ENCODE data around the gene TSHZ2.

The TSHZ2 gene

DNA sequence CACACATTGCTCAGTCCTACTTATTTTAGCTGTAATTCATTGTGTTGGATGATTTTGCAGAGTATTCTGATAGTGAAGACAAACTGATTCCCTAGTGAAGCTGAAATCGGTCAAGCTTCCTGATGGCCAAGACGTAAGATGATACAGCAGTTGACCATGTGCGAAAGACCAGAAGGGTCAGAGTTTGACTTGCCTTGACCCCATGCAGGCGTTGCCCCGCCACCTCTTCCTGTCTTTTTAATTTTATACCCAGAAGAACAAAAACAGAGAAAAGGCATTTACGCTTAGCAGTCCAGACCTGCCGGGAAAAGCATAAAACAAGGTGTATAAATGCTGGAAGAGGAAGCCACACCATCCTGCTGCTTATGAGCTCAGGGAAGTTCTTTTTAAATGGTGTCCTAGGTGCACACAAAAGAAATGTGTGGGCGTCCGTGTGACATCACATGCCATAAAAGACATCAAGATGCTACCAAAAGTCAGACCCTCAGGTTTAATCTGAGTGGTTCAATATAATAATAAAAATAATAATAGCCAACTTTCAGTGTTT, 32.2 kb downstream of the TSHZ2 start:
- no peaks in the 10 kb centered on the region for H3K36me3 ChIP-seq (replicated peaks)
- H3K4me3 ChIP-seq (ENCODE audit: low read depth, low read length) = no peak overlapping the region
- H3K27ac ChIP-seq = no peak overlapping the region
- H3K27me3 ChIP-seq (replicated peaks) = no peaks in the 10 kb centered on the region
- in situ Hi-C loops (cut with HindIII; ENCODE audit: low pct_ligation_motif_present, low sequenced_read_pairs) = no loop called here
- no peak for DNase-seq
- TF ChIP-seq, protein P1, sequence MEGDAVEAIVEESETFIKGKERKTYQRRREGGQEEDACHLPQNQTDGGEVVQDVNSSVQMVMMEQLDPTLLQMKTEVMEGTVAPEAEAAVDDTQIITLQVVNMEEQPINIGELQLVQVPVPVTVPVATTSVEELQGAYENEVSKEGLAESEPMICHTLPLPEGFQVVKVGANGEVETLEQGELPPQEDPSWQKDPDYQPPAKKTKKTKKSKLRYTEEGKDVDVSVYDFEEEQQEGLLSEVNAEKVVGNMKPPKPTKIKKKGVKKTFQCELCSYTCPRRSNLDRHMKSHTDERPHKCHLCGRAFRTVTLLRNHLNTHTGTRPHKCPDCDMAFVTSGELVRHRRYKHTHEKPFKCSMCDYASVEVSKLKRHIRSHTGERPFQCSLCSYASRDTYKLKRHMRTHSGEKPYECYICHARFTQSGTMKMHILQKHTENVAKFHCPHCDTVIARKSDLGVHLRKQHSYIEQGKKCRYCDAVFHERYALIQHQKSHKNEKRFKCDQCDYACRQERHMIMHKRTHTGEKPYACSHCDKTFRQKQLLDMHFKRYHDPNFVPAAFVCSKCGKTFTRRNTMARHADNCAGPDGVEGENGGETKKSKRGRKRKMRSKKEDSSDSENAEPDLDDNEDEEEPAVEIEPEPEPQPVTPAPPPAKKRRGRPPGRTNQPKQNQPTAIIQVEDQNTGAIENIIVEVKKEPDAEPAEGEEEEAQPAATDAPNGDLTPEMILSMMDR (IDR thresholded peaks at IDR 0.05; ENCODE audit: low read depth, low read length, missing control alignments) = no peak

DNA sequence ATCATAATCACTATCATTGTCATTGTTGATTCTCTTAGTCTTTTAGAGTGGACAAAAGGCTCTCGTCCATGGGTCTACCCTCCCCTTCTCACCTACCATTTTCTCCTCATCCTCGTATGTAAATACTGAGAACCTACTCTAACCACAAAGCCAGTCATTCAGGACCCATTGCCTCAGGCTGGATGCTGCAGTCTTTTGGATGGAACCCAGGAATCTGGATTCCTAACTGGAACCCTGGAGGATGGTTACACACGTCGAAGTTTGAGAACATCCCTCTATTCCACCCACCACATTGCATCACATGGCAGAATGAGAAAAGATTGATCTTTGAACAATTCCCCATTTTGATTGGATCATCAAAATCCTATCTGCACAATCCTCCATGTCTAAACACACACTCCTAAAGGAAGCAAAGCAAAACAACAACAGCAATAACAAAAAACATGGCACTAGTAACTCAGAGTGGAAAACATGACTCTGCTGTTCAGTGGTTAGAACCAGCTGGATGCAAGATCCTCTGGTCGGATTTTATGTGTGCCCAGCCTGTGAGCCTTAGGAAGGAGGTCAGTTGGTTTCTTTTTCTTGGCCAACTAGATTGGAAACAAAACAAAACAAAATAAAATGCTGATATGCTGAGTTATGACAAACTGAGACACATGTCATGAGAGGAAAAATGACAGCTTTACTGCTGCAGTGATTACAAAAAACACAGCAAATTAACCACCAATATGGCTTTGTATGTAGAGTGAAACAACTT, 38.0 kb downstream of the TSHZ2 start:
- no peaks in the 10 kb centered on the region for H3K36me3 ChIP-seq (replicated peaks)
- in situ Hi-C loops (cut with HindIII; ENCODE audit: low pct_ligation_motif_present, low sequenced_read_pairs) = no loop called here
- DNase-seq = no peak

DNA sequence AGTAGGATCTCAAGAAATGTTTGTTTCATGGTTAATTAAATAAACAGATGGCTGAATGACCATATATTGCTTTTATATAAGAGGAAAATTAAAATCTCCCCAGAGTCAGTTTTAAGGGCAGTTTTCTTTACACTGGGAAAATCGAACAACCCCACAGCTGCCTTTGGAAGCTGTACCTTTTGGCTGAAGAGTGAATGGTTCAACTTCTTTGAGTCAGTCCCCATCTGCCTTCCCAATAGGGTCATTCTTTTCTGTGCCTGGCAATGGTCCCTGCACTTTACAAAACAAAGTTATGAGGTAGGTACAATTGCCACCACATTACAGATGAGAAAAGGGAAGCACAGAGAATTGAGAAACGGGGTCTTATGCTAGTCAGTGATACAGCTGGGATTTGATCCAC, 39.5 kb downstream of the TSHZ2 start:
- Histone ChIP-seq H3K27ac (no peak overlapping the region), H3K36me3 (replicated peaks) (no peaks in the 10 kb centered on the region), H3K27me3 (replicated peaks) (no peaks in the 10 kb centered on the region), H3K4me3 (ENCODE audit: low read depth, low read length) (no peak overlapping the region)
- DNase-seq = no peak
- TF ChIP-seq, protein P1 (IDR thresholded peaks at IDR 0.05; ENCODE audit: low read depth, low read length, missing control alignments) = no peak
- in situ Hi-C loops (cut with HindIII; ENCODE audit: low pct_ligation_motif_present, low sequenced_read_pairs) = no loop called here

More for the DNA sequence above, 38.0 kb downstream of the TSHZ2 start:
- Histone ChIP-seq H3K27me3 (replicated peaks) (no peaks in the 10 kb centered on the region), H3K27ac (no peak overlapping the region), H3K4me3 (ENCODE audit: low read depth, low read length) (no peak overlapping the region)
- TF ChIP-seq, protein P1 (IDR thresholded peaks at IDR 0.05; ENCODE audit: low read depth, low read length, missing control alignments) = no peak

DNA sequence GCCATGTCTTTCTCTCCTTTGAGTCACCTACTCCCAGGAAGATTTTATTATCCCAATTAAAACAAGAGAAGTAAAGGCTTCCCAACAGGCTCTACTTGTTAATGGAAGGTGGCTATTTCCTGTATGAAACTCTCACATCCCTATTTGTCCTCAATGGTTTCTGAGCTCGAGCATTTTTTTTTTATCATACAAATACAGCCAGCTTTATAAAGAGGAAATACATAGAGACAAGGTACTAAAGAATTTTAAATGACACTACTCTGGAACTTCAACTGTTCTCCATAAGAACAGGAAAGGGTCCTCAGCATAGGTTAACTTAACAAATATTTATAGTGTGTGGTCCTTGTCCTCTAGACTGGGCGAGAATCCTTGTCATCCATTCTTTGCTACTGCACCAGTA, 41.0 kb downstream of the TSHZ2 start:
- in situ Hi-C loops (cut with HindIII; ENCODE audit: low pct_ligation_motif_present, low sequenced_read_pairs) = no loop called here
- DNase-seq = no peak
- H3K36me3 ChIP-seq (replicated peaks) = no peaks in the 10 kb centered on the region
- TF ChIP-seq, protein P1 (IDR thresholded peaks at IDR 0.05; ENCODE audit: low read depth, low read length, missing control alignments) = no peak
- H3K27me3 ChIP-seq (replicated peaks) = no peaks in the 10 kb centered on the region
- H3K27ac ChIP-seq = no peak overlapping the region
- H3K4me3 ChIP-seq (ENCODE audit: low read depth, low read length) = no peak overlapping the region

DNA sequence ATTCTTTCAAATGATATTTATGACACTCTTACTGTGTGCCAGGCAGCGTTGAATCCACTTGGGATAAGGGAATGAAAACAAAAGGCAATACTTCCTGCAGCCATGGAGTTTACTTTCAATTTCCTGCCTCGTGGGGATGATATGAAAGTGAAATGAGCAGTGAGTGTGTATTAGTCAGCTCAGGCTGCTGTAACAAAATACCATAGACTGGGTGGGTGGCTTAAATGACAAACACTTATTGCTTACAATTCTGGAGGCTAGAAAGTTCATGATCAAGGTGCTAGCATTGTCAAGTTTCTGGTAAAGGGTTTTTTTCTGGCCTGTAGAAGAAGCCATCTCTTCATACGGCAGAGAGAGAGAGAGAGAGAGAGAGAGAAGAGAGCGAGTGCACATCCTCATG, 41.7 kb downstream of the TSHZ2 start:
- H3K27ac ChIP-seq = no peak overlapping the region
- TF ChIP-seq, protein P1 (IDR thresholded peaks at IDR 0.05; ENCODE audit: low read depth, low read length, missing control alignments) = no peak
- no peak for DNase-seq
- H3K4me3 ChIP-seq (ENCODE audit: low read depth, low read length) = no peak overlapping the region
- no peaks in the 10 kb centered on the region for H3K36me3 ChIP-seq (replicated peaks)
- H3K27me3 ChIP-seq (replicated peaks) = no peaks in the 10 kb centered on the region
- in situ Hi-C loops (cut with HindIII; ENCODE audit: low pct_ligation_motif_present, low sequenced_read_pairs) = no loop called here
